ENCODE results near the gene HAGH. TPM values are rescaled to one million over a fixed set of nuclear protein-coding genes. Genes with fewer than 3 reads are reported as not detected.
A peak's percentile ranks its signal among the peaks of the same experiment; 100 is the strongest.

Gene HAGH
- total RNA-seq, 2 experiments from 2014 or later: 51.3 to 51.8 TPM

DNA sequence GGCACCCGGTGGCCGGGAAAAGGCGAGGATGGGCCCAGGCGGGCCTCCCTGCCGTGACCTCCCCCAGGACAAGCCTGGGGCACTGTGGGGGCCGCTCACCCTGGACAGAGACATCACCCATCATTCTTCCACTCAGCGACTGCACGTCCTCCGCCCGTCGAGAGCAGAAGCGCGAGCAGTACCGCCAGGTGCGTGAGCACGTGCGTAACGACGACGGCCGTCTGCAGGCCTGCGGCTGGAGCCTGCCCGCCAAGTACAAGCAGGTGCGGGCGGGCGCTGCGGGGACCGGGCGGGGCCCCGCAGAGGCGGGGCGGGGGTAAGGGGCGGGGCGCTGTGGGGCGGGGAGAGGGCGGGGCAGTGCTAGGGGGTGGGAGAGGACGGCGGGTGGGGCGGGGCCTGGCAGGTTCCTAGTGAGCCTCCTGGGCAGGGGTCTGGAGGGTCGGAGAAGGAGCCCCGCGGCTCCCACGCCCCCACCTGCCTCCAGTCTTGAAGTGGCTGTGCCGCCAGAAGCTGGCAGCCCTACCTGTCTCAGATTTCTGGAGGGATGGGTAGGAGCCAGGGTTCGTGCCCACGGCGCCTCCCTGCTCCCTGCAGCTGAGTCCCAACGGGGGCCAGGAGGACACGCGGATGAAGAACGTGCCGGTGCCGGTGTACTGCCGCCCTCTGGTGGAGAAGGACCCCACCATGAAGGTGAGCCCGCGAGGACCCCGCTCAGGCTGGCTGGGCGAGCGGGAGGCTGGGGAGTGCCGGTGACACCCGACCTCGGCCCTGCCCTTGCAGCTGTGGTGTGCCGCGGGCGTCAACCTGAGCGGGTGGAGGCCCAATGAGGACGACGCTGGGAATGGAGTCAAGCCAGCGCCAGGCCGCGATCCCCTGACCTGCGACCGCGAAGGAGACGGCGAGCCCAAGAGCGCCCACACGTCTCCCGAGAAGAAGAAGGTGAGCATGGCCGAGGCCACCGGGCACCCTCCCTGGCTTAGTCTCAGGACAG lies 62.8 kb downstream of the HAGH start:
- Mint-ChIP-seq H3K4me1 (peaks cover under 1% of the 10 kb centered on the region), H3K36me3 (ENCODE audit: low read depth) (peaks cover 14% of the 10 kb centered on the region), H3K4me3 (no peak overlapping the region), H3K27me3 (no peaks in the 10 kb centered on the region), H3K27ac (no peak overlapping the region), H3K9me3 (no peaks in the 10 kb centered on the region)
- CTCF ChIA-PET: no interaction called here
- POLR2A ChIA-PET: interaction anchor here (1.6 kb wide), 1 partner anchor 10 kb away, joined by 5 read pairs; no protein-coding TSS in a partner anchor
- no peak for DNase-seq

DNA sequence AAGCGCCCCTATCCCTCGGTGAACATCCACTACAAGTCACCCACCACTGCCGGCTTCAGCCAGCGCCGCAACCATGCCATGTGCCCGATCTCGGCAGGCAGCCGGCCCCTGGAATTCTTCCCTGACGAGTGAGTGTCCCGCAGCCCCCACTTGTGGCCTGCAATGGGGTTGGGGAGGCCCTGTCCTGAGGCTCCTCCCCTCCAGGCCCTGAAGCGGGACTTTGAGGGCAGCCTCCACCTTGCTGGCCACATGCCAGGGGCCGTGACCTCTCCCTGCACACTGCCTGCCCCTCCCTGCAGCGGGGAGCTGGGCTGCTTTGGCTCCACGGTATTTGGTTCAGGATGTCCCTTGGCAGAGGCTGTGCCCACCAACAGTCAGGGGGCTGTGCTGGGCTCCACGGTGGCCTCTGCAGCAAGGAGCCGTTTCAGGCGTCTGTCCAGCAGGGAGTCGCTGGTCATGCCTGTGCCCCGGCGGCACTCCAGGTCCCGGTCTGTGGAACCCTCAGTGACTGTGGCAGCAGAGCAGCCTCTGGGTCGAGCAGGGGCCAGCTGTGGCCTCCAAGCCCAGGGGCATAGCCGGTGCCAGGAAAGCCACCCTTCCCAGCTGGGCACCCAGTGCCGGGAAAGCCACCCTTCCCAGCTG lies 63.6 kb downstream of the HAGH start:
- H3K27ac Mint-ChIP-seq: no peak overlapping the region
- DNase-seq: no peak
- peaks cover 12% of the 10 kb centered on the region for H3K36me3 Mint-ChIP-seq (ENCODE audit: low read depth)
- no peak overlapping the region for H3K4me3 Mint-ChIP-seq
- CTCF ChIA-PET: no interaction called here
- no peaks in the 10 kb centered on the region for H3K27me3 Mint-ChIP-seq
- H3K9me3 Mint-ChIP-seq: no peaks in the 10 kb centered on the region
- POLR2A ChIA-PET: no interaction called here
- H3K4me1 Mint-ChIP-seq: peaks cover 4% of the 10 kb centered on the region

DNA sequence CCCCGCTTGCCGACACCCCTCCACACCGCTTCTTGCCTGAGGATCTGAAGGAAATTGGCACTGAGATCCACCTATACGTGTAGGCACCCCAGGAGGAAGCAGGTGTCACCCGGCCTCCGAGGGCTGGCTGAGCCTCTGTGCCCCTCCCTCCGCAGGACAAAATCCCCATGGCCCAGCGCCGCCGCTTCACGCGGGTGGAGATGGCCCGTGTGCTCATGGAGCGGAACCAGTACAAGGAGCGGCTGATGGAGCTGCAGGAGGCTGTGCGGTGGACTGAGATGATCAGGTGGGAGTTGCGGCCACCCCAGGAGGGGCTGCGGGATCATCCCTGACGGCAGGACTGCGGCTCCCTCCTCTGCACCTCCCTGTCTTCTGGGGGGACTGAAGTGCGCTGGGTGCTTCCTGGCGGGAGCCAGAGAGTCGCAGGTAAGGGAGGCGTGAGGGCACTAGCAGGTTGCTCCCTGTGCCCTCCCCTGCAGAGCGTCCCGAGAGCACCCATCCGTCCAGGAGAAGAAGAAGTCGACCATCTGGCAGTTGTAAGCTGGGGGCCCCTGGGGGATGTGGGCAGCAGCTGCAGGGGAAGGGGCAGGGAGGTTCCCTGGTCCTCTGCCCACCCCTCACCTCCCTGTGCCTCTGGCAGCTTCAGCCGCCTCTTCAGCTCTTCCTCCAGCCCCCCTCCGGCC lies 64.3 kb downstream of the HAGH start:
- no peaks in the 10 kb centered on the region for H3K9me3 Mint-ChIP-seq
- no peaks in the 10 kb centered on the region for H3K27me3 Mint-ChIP-seq
- POLR2A ChIA-PET: no interaction called here
- H3K4me1 Mint-ChIP-seq: peaks cover 11% of the 10 kb centered on the region
- peaks cover 10% of the 10 kb centered on the region for H3K36me3 Mint-ChIP-seq (ENCODE audit: low read depth)
- H3K4me3 Mint-ChIP-seq: no peak overlapping the region
- H3K27ac Mint-ChIP-seq: no peak overlapping the region
- DNase-seq: no peak
- CTCF ChIA-PET: no interaction called here

DNA sequence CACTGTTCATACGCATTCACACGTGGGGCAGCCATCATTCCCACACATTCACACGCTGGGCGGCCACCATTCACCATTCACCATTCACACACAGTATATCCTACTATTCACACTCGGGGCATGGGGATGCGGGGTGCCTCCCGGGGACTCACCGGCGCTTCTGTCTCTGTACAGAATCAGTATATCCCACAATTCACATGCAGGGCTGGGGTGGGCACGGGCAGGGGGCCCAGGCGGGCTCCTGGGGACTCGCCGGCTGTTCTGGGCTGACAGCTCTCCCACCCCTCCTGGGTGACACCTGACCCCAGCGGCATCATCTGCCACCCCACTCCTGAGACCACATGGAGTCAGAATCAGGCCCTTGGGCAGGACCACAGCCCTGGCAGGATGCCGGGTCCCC lies 64.9 kb downstream of the HAGH start:
- no peaks in the 10 kb centered on the region for H3K27me3 Mint-ChIP-seq
- ChIA-PET POLR2A (no interaction called here), CTCF (no interaction called here)
- DNase-seq: no peak
- H3K4me3 Mint-ChIP-seq: no peak overlapping the region
- H3K36me3 Mint-ChIP-seq (ENCODE audit: low read depth): peaks cover 7% of the 10 kb centered on the region
- peaks cover 17% of the 10 kb centered on the region for H3K4me1 Mint-ChIP-seq
- H3K27ac Mint-ChIP-seq: no peak overlapping the region
- H3K9me3 Mint-ChIP-seq: no peaks in the 10 kb centered on the region

DNA sequence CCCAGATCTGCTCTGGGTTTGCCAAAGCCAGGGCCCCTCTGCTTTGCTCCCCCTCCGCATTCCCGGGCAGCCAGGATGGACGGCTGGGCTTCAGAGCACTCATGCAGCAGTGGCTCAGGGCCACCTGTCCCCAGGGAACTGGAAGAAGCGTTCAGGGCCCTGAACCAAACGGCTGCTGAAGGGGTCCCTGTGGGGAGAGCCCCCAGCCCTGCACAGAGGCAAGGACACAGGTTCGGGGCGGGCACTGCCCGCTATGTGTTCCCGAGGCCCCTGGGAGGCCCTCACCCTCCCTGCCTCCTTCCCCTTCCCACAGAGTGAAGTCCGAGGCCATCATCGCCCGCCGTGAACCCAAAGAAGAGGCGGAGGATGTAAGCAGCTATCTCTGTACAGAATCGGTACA lies 65.7 kb downstream of the HAGH start:
- POLR2A ChIA-PET: interaction anchor here (1.3 kb wide), 1 partner anchor 12 kb away, joined by 10 read pairs; the partner anchor contains the start of genes EME2, MRPS34 and NME3
- peaks cover 20% of the 10 kb centered on the region for H3K4me1 Mint-ChIP-seq
- DNase-seq: no peak
- H3K27ac Mint-ChIP-seq: no peak overlapping the region
- H3K9me3 Mint-ChIP-seq: no peaks in the 10 kb centered on the region
- CTCF ChIA-PET: no interaction called here
- no peak overlapping the region for H3K4me3 Mint-ChIP-seq
- H3K36me3 Mint-ChIP-seq (ENCODE audit: low read depth): peaks cover 7% of the 10 kb centered on the region
- no peaks in the 10 kb centered on the region for H3K27me3 Mint-ChIP-seq

DNA sequence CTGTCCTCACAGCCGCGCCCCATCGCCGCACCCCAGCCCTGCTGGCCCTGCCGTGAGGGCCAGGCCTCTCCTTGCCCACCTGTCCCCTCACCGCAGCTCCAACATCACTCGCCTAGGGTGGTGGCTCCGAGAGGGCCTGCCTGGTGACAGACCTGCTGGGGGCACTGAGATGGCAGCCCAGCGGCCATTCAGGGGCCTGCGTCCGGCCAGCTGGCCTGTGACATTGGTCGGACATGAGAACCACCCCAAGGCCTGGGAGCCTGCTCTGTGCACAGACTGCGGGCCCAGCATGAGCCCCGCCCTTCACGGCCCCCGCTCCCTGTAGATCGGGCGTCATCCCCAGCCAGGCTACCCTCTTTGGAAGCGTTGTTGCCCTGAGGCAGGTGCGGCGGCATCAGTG lies 67.1 kb downstream of the HAGH start:
- Mint-ChIP-seq H3K27me3 (no peaks in the 10 kb centered on the region), H3K4me3 (no peak overlapping the region), H3K9me3 (no peaks in the 10 kb centered on the region), H3K27ac (no peak overlapping the region), H3K36me3 (ENCODE audit: low read depth) (peaks cover 10% of the 10 kb centered on the region), H3K4me1 (peaks cover 24% of the 10 kb centered on the region)
- DNase-seq: no peak
- POLR2A ChIA-PET: interaction anchor here (1.3 kb wide), 1 partner anchor 13 kb away, joined by 10 read pairs; the partner anchor contains the start of genes EME2, MRPS34 and NME3
- CTCF ChIA-PET: no interaction called here

DNA sequence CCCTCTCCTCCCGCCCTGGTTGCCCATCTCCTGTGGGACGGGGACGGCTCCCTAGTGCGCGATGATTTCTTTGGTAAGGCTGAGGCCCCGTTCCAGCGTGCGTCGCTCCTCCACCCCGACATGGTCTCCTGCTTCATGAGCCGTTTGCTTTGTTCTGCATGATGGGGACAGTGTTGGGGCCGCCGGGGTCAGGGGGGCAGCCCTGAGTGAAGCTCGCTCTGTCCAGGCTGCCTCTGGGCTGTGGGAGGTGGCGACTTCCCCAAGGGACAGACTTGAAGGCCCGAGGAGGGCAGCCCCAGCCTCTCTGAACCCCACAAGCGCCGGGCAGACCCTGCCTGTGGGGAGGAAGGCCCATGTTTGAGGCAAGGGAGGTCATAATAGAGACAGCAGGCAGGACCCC lies 67.7 kb downstream of the HAGH start:
- no peak for DNase-seq
- Mint-ChIP-seq H3K9me3 (no peaks in the 10 kb centered on the region), H3K4me1 (peaks cover 24% of the 10 kb centered on the region), H3K36me3 (ENCODE audit: low read depth) (peaks cover 10% of the 10 kb centered on the region), H3K4me3 (no peak overlapping the region), H3K27ac (peak overlapping the region; percentile 26), H3K27me3 (no peaks in the 10 kb centered on the region)
- CTCF ChIA-PET: no interaction called here
- POLR2A ChIA-PET: no interaction called here

DNA sequence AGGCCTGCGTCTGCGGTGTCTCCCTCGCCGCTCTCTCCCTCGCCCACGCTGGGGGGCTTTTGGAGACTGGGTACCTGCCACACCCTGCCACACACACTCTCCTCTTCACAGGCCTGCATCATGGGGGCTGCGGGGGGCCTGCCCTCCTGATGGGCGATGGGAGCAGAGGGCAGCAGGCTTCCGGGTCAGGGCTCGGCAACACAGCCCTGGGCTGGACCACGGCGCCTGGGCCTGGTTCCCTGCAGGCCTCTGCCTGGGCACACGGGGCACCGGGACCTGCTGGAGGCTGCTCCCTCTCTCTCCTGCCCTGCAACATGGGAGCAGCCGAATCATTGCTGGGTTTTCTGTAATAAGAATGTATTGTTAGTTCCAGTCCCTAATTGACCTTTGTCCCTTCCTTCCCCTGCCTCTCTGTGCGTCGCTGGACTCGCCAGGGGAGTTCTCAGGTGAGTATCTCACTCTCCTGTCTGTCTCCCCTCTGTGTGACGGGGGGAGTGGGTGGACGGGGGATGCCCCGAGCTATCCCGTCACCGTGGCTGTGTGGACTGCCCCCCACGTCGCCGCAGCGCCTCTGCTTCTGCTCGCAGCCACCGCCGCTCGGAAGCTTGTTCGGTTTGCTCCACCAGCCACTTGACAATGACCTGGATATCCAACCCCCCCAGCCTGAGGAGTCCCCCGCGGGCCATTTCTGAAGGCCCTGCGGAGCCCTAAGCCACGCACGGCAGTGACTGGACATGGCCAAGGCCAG lies 68.7 kb downstream of the HAGH start:
- peaks cover 24% of the 10 kb centered on the region for H3K4me1 Mint-ChIP-seq
- H3K27me3 Mint-ChIP-seq: no peaks in the 10 kb centered on the region
- no peak overlapping the region for H3K4me3 Mint-ChIP-seq
- POLR2A ChIA-PET: no interaction called here
- peaks cover 12% of the 10 kb centered on the region for H3K36me3 Mint-ChIP-seq (ENCODE audit: low read depth)
- peak overlapping the region; percentile 83 for H3K27ac Mint-ChIP-seq
- CTCF ChIA-PET: no interaction called here
- no peaks in the 10 kb centered on the region for H3K9me3 Mint-ChIP-seq
- DNase-seq: no peak

Other genes with a start within 250 kb of the HAGH start
- gene IFT140, start 214.8 kb downstream of the HAGH start, total RNA-seq: 1 to 10 TPM; 7.7 to 9.1 TPM
- gene CRAMP1, start 214.5 kb downstream of the HAGH start, total RNA-seq: 10 to 100 TPM; 24.2 to 24.5 TPM
- gene JPT2, start 148.5 kb downstream of the HAGH start, total RNA-seq: 10 to 100 TPM; 44.9 to 48.9 TPM
- gene MAPK8IP3, start 120.6 kb downstream of the HAGH start, total RNA-seq: 10 to 100 TPM; 93.4 to 96.8 TPM
- 10 to 100 TPM; 48.0 to 52.0 TPM for gene NME3, start 55.3 kb downstream of the HAGH start, total RNA-seq
- 10 to 100 TPM; 23.5 to 24.7 TPM for gene EME2, start 54.0 kb downstream of the HAGH start, total RNA-seq
- gene MRPS34, start 53.7 kb downstream of the HAGH start, total RNA-seq: 10 to 100 TPM; 94.9 to 98.3 TPM
- gene SPSB3, start 44.3 kb downstream of the HAGH start, total RNA-seq: 10 to 100 TPM; 46.4 to 47.7 TPM
- gene NUBP2, start 43.9 kb downstream of the HAGH start, total RNA-seq: 10 to 100 TPM; 40.8 to 43.5 TPM
- under 1 TPM in 1 of 2 experiments, not detected in 1; 0.23 TPM for gene IGFALS, start 33.1 kb downstream of the HAGH start, total RNA-seq
- gene FAHD1, start 381 bp upstream of the HAGH start, total RNA-seq: 1 to 10 TPM; 7.7 to 7.9 TPM
- under 1 TPM in 1 of 2 experiments, not detected in 1; 0.18 TPM for gene MEIOB, start 45.3 kb upstream of the HAGH start, total RNA-seq
- gene HS3ST6, start 91.6 kb upstream of the HAGH start, total RNA-seq: not detected
- 10 to 100 TPM; 17.9 TPM for gene MSRB1, start 116.4 kb upstream of the HAGH start, total RNA-seq
- gene RPL3L, start 127.9 kb upstream of the HAGH start, total RNA-seq: not detected
- gene NDUFB10, start 132.7 kb upstream of the HAGH start, total RNA-seq: 100 to 1,000 TPM; 131 to 138 TPM
- gene RPS2, start 138.0 kb upstream of the HAGH start, total RNA-seq: 1,000 to 10,000 TPM; 2,364 to 2,405 TPM
- gene RNF151, start 140.0 kb upstream of the HAGH start, total RNA-seq: not detected
- 10 to 100 TPM; 27.7 to 28.7 TPM for gene TBL3, start 145.2 kb upstream of the HAGH start, total RNA-seq
- under 1 TPM in 1 of 2 experiments, not detected in 1; 0.23 TPM for gene NOXO1, start 154.6 kb upstream of the HAGH start, total RNA-seq
- gene GFER, start 157.4 kb upstream of the HAGH start, total RNA-seq: 10 to 100 TPM; 29.1 to 32.0 TPM
- 10 to 100 TPM; 12.3 to 12.6 TPM for gene SYNGR3, start 163.1 kb upstream of the HAGH start, total RNA-seq
- gene ZNF598, start 183.0 kb upstream of the HAGH start, total RNA-seq: 10 to 100 TPM; 52.1 to 53.6 TPM
- gene NPW, start 193.0 kb upstream of the HAGH start, total RNA-seq: under 1 TPM; 0.48 to 0.65 TPM
- gene NHERF2, start 200.1 kb upstream of the HAGH start, total RNA-seq: under 1 TPM; 0.85 to 0.96 TPM
- 10 to 100 TPM; 22.5 to 24.5 TPM for gene NTHL1, start 221.0 kb upstream of the HAGH start, total RNA-seq
- gene TSC2, start 221.2 kb upstream of the HAGH start, total RNA-seq: 10 to 100 TPM; 88.4 to 90.1 TPM

All from activated CD4-positive, alpha-beta memory T cell treated with anti-CD3 and anti-CD28 coated beads, Interleukin-2, amount 10 ng/mL, durations not matched to agents 7 days and 5 days (primary cell).